ENCODE results near the gene KLRF2.

The KLRF2 gene

GRCh38 chr12:9851050-9851449, 30.2 kb upstream of the KLRF2 start:
- CTCF ChIA-PET = interaction anchor here (0.6 kb wide), 1 partner anchor 83 kb away, joined by 5 read pairs; no protein-coding TSS in a partner anchor
- POLR2A ChIA-PET = interaction anchor here (0.7 kb wide), 1 partner anchor 140 kb away, joined by 3 read pairs; no protein-coding TSS in a partner anchor

GRCh38 chr12:9851927-9852326, 29.4 kb upstream of the KLRF2 start:
- Histone ChIP-seq H3K27ac (ENCODE audit: extremely low read depth, low read depth, low read length) (no peak overlapping the region), H3K4me1 (ENCODE audit: control insufficient read depth, insufficient read depth, low read length) (no peaks in the 10 kb centered on the region), H3K4me3 (ENCODE audit: low read depth, low read length) (no peak overlapping the region), H3K36me3 (ENCODE audit: control insufficient read depth in 2 of 2, insufficient read depth in 1 of 2, low read length in 2 of 2) (no peaks in the 10 kb centered on the region), H3K9me3 (ENCODE audit: control insufficient read depth, insufficient read depth, low read depth, low read length) (no peaks in the 10 kb centered on the region)
- CTCF ChIA-PET = no interaction called here
- POLR2A ChIA-PET = no interaction called here
- no peak for TF ChIP-seq EGR2 (tag by site-specific recombination; IDR thresholded peaks at IDR 0.05; ENCODE audit: low read depth)
- TF ChIP-seq ZNF394 (tag by site-specific recombination; IDR thresholded peaks at IDR 0.05; ENCODE audit: borderline replicate concordance) = no peak
- TF ChIP-seq ZNF48 (tag by site-specific recombination; IDR thresholded peaks at IDR 0.05) = no peak

More at GRCh38 chr12:9851050-9851449, 30.2 kb upstream of the KLRF2 start:
- Histone ChIP-seq H3K36me3 (ENCODE audit: control insufficient read depth in 2 of 2, insufficient read depth in 1 of 2, low read length in 2 of 2) (no peaks in the 10 kb centered on the region), H3K4me3 (ENCODE audit: low read depth, low read length) (no peak overlapping the region), H3K9me3 (ENCODE audit: control insufficient read depth, insufficient read depth, low read depth, low read length) (no peaks in the 10 kb centered on the region), H3K27ac (ENCODE audit: extremely low read depth, low read depth, low read length) (no peak overlapping the region), H3K4me1 (ENCODE audit: control insufficient read depth, insufficient read depth, low read length) (no peaks in the 10 kb centered on the region)
- no peak for TF ChIP-seq ZNF501 (tag by site-specific recombination; IDR thresholded peaks at IDR 0.05)
- TF ChIP-seq SP3 (tag by site-specific recombination; IDR thresholded peaks at IDR 0.05) = no peak
- TF ChIP-seq ZNF155 (tag by site-specific recombination; IDR thresholded peaks at IDR 0.05) = no peak
- TF ChIP-seq ZNF239 (tag by site-specific recombination; IDR thresholded peaks at IDR 0.05) = no peak
- TF ChIP-seq ZNF398 (tag by site-specific recombination; IDR thresholded peaks at IDR 0.05) = no peak
- TF ChIP-seq ZNF311 (tag by site-specific recombination; IDR thresholded peaks at IDR 0.05; ENCODE audit: borderline replicate concordance) = no peak
- TF ChIP-seq ZNF174 (tag by site-specific recombination; IDR thresholded peaks at IDR 0.05) = no peak
- no peak for TF ChIP-seq ZNF214 (tag by site-specific recombination; IDR thresholded peaks at IDR 0.05; ENCODE audit: borderline replicate concordance)
- TF ChIP-seq ZNF549 (tag by site-specific recombination; IDR thresholded peaks at IDR 0.05) = no peak
- no peak for TF ChIP-seq ZNF19 (tag by site-specific recombination; IDR thresholded peaks at IDR 0.05; ENCODE audit: low read depth)
- TF ChIP-seq KLF9 (tag by site-specific recombination; IDR thresholded peaks at IDR 0.05; ENCODE audit: low read depth) = no peak
- no peak for TF ChIP-seq ZNF280C (tag by site-specific recombination; IDR thresholded peaks at IDR 0.05)
- TF ChIP-seq ZNF664 (tag by site-specific recombination; IDR thresholded peaks at IDR 0.05) = no peak
- no peak for TF ChIP-seq KLF7 (tag by site-specific recombination; IDR thresholded peaks at IDR 0.05; ENCODE audit: borderline replicate concordance)
- no peak for TF ChIP-seq ZNF513 (tag by site-specific recombination; IDR thresholded peaks at IDR 0.05)
- TF ChIP-seq ZNF571 (tag by site-specific recombination; IDR thresholded peaks at IDR 0.05) = no peak
- no peak for TF ChIP-seq KLF10 (tag by site-specific recombination; IDR thresholded peaks at IDR 0.05)
- TF ChIP-seq, protein P1, sequence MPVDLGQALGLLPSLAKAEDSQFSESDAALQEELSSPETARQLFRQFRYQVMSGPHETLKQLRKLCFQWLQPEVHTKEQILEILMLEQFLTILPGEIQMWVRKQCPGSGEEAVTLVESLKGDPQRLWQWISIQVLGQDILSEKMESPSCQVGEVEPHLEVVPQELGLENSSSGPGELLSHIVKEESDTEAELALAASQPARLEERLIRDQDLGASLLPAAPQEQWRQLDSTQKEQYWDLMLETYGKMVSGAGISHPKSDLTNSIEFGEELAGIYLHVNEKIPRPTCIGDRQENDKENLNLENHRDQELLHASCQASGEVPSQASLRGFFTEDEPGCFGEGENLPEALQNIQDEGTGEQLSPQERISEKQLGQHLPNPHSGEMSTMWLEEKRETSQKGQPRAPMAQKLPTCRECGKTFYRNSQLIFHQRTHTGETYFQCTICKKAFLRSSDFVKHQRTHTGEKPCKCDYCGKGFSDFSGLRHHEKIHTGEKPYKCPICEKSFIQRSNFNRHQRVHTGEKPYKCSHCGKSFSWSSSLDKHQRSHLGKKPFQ (tag by site-specific recombination; IDR thresholded peaks at IDR 0.05) = no peak

All from HEK293 (cell line).